ENCODE results near the gene NFATC1.

The NFATC1 gene

GRCh38 chr18:79393181-79393634 lies 2.5 kb upstream of the NFATC1 start:
- no peak for DNase-seq

GRCh38 chr18:79393635-79394533 lies 1.8 kb upstream of the NFATC1 start:
- DNase-seq, result peak in 1 of 2 experiments; percentile 36

DNA sequence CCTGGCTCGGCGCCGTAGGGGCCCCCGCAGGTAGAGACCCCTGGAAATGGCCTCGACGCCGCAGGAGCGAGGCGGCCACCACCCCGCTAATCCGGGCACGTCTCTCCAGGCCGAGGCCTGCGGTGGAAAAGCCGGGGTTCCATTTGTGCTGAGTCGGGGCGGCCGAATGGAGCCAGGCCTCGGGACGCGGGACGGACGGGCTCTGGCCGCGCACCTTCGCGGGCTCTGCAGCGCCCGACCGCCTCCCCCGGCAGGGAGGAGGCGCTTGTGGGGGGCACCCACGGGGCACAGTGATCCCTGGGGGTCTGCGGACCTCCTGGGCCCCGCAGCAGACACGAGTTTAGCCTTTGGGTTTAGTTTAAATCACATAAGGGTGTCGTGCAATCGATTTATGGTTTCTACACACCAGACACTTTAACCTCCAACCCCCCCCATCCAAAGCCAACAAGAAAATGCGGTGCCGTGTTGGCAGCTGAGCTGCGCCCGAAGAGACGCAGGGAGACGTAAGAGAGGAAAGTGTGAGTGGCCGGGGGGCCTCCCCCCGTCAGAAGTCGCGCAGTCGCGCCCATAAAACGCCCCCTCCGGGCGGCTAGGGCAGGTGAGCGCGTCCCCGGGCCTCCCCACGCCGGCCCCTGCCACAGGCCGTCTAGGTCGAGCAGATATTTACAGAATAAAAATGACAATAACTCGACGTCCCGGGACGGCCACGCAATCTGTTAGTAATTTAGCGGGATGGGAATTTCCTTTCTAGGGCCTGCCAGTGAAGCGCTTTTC lies 1.0 kb upstream of the NFATC1 start:
- peak; percentile 73 to 79 for DNase-seq

GRCh38 chr18:79395308-79395640 lies 456 bp upstream of the NFATC1 start:
- DNase-seq, result no peak

- no peak for DNase-seq
These were observed 909 bp downstream of the NFATC1 start for GRCh38 chr18:79396431-79397246.

DNA sequence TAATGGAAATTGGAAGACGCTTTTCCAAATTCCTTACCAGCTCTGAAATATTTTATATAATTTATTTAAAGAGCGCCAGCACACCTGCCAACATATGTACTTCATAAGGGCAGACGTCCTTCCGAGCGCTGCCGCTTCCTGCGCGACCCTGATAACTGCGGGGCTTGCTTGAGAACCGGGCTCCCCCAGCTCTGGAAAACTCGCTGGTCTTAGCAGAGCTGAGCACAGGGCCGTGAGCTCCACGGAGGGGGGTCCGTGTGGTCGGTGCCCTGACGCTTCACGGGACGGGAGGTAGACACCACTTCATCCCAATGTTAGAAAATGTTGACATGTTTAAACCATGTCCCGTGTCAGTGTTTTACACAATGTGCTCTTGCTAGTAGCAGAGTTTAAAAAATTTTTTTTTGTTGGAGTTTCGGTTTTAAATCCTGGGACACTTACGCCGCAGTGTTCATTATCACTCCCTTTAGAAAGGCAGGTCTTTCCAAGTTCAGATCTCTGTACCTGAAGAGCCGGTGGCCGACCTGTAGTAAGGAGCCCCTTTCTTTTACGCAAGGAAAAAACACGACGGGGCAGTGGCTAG lies 1.6 kb downstream of the NFATC1 start:
- DNase-seq, result no peak

GRCh38 chr18:79397830-79398761 lies 2.4 kb downstream of the NFATC1 start:
- no peak for DNase-seq

DNA sequence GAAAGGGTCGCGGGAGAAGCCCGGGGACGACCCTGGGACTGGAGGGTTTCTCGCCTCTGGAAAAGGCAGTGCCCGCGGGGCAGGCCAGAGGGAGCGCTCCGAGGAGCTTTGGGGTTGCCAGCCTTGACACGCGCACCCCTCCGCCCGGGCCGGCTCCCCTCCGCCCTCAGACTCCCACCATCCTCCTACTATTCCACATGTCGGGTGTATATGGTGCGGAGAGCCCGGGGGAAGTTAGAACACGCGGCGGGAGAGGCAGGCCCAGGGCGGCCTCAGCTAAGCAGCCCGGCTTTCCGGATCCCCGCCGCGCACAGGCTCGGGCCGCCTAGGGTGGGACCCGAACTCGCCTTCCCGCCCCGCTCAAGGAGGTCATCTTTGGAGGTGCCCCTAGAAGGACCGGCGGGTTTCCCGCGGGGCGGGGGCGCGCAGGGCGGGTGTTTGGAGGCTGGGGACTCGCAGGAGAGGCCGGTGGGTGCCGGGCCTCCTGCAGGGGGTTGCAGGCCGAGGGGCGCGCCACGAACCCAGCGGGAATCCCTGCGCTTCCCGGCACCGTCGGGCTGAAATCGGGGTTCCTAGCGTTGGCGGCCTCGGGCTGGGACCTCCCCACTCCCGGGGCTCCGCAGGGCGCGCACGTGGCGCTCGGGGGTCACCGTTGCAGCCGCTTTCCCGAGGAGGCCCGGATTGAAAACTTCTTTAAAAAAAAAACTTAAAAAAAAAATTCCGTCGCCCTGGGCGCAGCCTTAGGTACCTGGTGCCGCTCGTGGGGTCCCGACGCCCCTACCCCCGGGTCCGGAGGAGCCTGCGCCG lies 3.7 kb downstream of the NFATC1 start:
- DNase-seq, result no peak

- DNase-seq, result peak; percentile 50 to 58
These were observed 4.4 kb downstream of the NFATC1 start for GRCh38 chr18:79400091-79400590.

GRCh38 chr18:79400591-79401381 lies 5.1 kb downstream of the NFATC1 start:
- peak; percentile 63 to 64 for DNase-seq

DNA sequence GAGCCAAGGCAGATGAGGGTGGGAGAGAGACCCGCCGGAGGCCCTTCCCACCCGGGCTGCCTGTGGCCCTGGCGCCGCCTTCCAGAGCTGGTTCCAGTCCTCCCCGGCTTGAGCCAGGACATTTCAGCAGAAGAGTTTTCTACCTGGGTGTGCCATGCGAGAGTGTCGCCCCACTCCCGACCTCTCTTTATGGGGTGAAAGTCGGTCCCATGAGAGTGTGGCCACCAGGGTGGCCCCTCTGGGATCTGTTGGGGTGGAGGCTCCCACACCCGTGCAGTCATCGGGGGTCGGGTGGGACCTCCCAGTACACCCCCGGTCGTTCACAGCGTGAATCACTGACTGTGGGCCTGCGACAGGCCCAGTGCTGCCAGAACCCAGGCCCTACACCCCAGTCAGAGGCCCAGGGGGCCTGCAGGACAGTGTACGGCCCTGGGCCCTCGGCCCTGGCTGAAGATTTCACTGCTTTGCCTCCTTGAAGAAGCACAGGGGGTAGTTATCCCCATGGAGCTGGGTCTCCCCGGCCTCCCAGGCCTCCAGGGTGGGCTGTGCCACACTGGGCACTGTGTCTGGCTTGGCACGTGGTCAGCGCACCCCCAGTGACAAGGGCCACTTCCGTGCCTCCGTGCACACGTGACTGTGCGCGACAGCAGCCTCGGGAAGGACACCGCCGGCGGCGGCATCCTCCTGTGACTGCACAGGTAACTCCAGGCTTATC lies 5.9 kb downstream of the NFATC1 start:
- DNase-seq, result no peak

DNA sequence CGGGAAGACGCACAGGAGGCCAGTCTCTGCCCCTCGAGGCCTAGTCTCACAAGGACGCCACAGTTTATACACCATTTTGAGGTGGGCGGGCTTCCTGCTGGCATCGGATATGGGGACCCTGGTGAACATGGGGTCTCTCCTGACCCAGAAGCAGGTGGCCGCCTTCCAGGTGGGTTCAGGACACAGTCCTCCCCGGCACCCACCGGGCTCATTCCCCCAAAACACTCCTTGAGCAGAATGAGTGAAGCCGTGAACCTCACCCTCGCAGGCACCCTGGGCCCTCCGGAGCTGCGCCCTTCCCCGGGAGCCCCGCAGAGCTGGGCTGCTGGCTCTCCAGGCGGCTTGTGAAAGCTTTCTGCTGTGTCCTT lies 6.5 kb downstream of the NFATC1 start:
- no peak for DNase-seq

DNA sequence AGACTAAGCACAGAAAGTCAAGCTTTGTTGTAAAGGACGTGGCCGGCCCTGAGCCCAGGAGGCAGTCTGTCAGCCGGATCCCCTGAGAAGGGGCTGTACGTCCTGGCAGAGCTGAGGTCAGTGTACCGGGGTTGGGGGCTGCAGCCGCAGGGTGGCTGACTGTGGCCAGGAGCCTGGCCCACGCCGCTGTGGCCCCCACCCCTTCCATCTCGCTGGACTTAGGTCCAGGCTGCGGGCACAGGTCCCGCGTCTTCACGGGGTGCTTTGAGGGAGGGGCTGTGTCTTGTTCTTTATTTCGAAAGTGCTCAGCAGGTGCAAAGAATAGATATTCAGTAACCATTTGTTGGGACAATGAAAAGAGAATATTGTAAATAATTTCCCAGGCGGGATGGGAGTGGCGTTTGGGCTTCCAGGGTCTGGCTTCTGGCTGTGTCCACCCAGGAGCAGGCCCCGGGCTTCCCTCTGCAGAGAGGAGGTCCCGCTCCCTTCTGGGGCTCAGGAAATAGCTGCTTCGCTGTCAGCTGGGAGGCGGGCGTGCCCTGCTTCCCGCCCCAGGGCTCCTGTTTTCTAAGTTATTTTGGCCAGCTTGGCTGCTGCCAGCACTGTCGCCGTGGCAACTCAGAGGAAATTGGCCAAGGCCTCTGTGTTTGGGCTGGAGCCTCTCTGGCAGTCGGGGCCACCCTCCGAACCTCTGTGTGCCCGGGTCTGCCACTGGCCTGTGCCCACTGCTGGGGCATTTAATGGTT lies 7.4 kb downstream of the NFATC1 start:
- no peak for DNase-seq

DNA sequence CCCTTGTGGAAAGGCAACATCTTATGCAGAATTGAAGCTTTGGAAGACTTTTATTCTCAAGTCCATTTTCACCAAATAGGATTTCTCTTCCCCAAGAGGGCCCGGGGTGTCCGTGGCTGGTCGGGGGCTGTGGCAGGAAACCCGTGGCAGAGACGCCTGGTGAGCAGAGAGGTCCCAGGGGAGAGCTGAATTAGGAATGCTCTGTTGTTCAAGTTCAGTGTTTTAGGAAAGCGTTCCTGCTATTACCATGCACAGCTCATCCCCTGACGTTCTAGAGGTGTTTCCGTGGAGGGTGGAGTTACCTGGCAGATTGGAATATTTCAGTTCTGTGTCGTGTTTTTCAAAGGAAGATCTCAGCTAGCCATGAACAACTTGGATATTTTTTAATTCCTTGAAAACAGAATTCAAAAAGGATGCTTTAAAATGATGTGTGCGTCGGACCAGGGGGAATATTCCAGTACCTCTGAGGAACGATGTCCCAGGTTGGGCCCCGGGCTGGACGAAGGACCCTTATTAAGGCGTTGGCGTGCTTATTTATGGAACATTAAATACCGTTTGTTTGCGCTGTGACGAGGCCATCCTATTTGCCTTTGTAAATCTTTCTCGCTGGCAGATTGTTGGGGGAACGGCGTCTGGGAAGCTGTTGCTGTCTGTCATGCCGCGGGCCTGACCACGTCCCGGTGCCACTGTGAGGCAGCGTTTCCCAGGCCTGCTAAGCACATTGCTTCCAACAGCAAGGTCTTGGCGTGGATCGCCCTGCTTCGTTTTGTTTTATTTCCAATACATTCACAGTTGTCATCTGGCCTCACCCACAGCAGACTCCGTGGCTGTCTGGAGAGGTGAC lies 8.2 kb downstream of the NFATC1 start:
- DNase-seq, result no peak

GRCh38 chr18:79404567-79404910 lies 8.8 kb downstream of the NFATC1 start:
- DNase-seq, result no peak

DNA sequence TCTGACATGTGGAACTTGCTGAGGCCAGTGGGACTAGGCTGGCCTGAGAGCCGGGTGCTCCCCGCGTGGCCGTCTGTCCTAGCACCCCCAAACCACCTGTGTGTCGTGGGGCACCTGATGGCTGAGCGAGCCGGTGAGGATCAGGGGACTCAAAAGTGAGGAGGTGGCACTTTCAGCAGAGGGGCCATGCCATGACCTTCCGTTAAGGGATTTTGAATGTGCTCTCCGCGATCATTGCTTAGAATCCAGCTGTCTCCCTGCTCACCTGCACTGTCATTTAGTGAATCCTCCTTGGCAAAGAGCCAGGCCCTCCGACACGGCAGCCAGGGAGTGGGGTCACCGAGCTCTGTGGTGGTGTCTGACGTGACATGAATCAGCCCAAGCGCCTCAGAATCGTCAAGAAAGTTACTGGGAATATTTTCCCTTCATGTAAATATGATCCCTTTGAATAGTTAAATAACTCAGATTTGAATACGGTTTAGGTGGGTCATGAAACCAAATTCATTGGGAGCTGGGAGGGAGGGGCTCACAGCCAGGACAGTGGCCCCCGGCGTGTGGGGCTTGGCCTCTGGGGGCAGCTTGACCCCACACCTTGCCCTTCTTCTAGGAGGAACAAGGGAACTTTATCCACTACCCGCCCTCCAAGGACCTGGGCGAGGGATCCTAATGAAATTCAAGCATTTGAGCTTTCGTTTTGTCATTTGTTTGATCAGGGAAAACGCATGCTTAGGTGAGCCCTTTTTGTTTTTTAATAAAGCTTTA lies 9.5 kb downstream of the NFATC1 start:
- peak in 1 of 2 experiments; percentile 40 for DNase-seq

Measured in activated CD4-positive, alpha-beta T cell treated with anti-CD3 and anti-CD28 coated beads, Interleukin-2, amount 50 U/mL, for 4 hours (primary cell).